Upper lobe of left lung (tissue), 6 donors: ENCODE results near the gene PALLD. TPM values are rescaled to one million over a fixed set of nuclear protein-coding genes. Genes with fewer than 3 reads are reported as not detected.

Experiments
- ATAC-seq, 2 donors: fragments of 200-7000 bp; cut with Tn5 transposase; one replicate each; pipeline ENCODE4 v1.9.1; 2022; ENCODE audit warnings: mild to moderate bottlenecking in 2 of 2, moderate library complexity in 2 of 2; ENCODE audit not compliant: low FRiP score in 2 of 2
- DNase-seq, 2 donors: peaks; one replicate each; pipeline ENCODE4 v3.0.0-alpha.2; 2019 to 2020
- H3K27ac ChIP-seq, 4 donors: fragments of 200-600 bp; sonication (generic); one replicate each; pipeline ENCODE4 v1.5.1; 2016 to 2019
- H3K27me3 ChIP-seq, 4 donors: fragments of 200-600 bp; sonication (generic); one replicate each; pipeline ENCODE4 v1.5.1; 2017 to 2019
- H3K36me3 ChIP-seq, 4 donors: fragments of 200-600 bp; sonication (generic); one replicate each; pipeline ENCODE4 v1.5.1; 2016 to 2019
- H3K4me1 ChIP-seq, 4 donors: fragments of 200-600 bp; sonication (generic); one replicate each; pipeline ENCODE4 v1.5.1; 2018 to 2019
- H3K4me3 ChIP-seq, 4 donors: fragments of 200-600 bp; sonication (generic); one replicate each; pipeline ENCODE4 v1.5.1; 2017 to 2019; ENCODE audit warnings: mild to moderate bottlenecking in 2 of 4, moderate library complexity in 1 of 4
- H3K9me3 ChIP-seq, 4 donors: fragments of 200-600 bp; sonication (generic); one replicate each; pipeline ENCODE4 v1.5.1; 2018 to 2019
- CTCF ChIP-seq, 6 experiments: fragments of 450-650 bp in 4 of 6; fragments of 200-600 bp in 2 of 6; sonication (generic) in 2 of 6; IDR thresholded peaks; one replicate each; pipeline ENCODE4 v1.5.1; 2016 to 2019; ENCODE audit warnings: antibody characterized with exemption in 6 of 6
- EP300 ChIP-seq, 4 donors: sonication (generic); formaldehyde crosslinking; IDR thresholded peaks; one replicate each; pipeline ENCODE4 v1.5.1; 2017; ENCODE audit warnings: antibody characterized with exemption in 4 of 4, control low read depth in 2 of 4
- POLR2A ChIP-seq, 4 donors: fragments of 450-650 bp; IDR thresholded peaks; one replicate each; pipeline ENCODE4 v1.5.1; 2016 to 2017; ENCODE audit warnings: antibody characterized with exemption in 4 of 4, mild to moderate bottlenecking in 2 of 4
- POLR2AphosphoS5 ChIP-seq, 2 donors: sonication (generic); formaldehyde crosslinking; IDR thresholded peaks; one replicate each; pipeline ENCODE4 v1.5.1; 2017; ENCODE audit warnings: antibody characterized with exemption in 2 of 2
- WGBS, 2 donors: methylation state at CpG; one replicate each; pipeline ENCODE4 v1.1.5; 2017 to 2018; 5-methylcytosine and 5-hydroxymethylcytosine counted together
- total RNA-seq, 6 donors: library from RNA; depleted of rRNA in 4 of 6; stranded (reverse); fragments of >200 nt in 4 of 6; gene quantifications; one replicate each; pipeline versions ENCODE4 v1.1.0 to v1.2.1, GENCODE V29; 2016 to 2021
- donor health status: DM: no; HTN: no; CAD: no; lungs with moderate emphysema.
- donor health status: DM: no; HTN: yes; CAD: no; lungs with severe emphysema.

PALLD gene
- total RNA-seq, 6 donors from 2014 or later: 63.9 to 175 (median 134) TPM

- TF ChIP-seq POLR2A (IDR thresholded peaks at IDR 0.05) (no peak), POLR2AphosphoS5 (IDR thresholded peaks at IDR 0.05) (no peak), EP300 (IDR thresholded peaks at IDR 0.05) (no peak), CTCF (IDR thresholded peaks at IDR 0.05) (no peak)
- WGBS, 2 donors: 51 to 67% methylated on average over 6 of the region's 6 CpGs
Observed at GRCh38 chr4:168610911-168611530, 114.2 kb downstream of the PALLD start.

GRCh38 chr4:168612450-168613135 lies 115.7 kb downstream of the PALLD start:
- Histone ChIP-seq H3K9me3 (no peaks in the 10 kb centered on the region), H3K27ac (no peak overlapping the region)
- peak in 1 of 2 donors; percentile 12 for ATAC-seq

More at GRCh38 chr4:168610911-168611530, 114.2 kb downstream of the PALLD start:
- H3K4me3 ChIP-seq: no peak overlapping the region
- no peaks in the 10 kb centered on the region for H3K27me3 ChIP-seq
- ATAC-seq (no peak), DNase-seq (no peak)
- no peaks in the 10 kb centered on the region for H3K4me1 ChIP-seq
- no peak overlapping the region for H3K27ac ChIP-seq
- H3K36me3 ChIP-seq: no peaks in the 10 kb centered on the region
- H3K9me3 ChIP-seq: no peaks in the 10 kb centered on the region

GRCh38 chr4:168613869-168614268 lies 117.0 kb downstream of the PALLD start:
- H3K9me3 ChIP-seq: no peaks in the 10 kb centered on the region
- H3K27me3 ChIP-seq: no peaks in the 10 kb centered on the region
- TF ChIP-seq POLR2A (IDR thresholded peaks at IDR 0.05) (no peak), CTCF (IDR thresholded peaks at IDR 0.05) (no peak), POLR2AphosphoS5 (IDR thresholded peaks at IDR 0.05) (no peak), EP300 (IDR thresholded peaks at IDR 0.05) (no peak)
- H3K27ac ChIP-seq: no peak overlapping the region
- ATAC-seq (no peak), DNase-seq (no peak)
- no peaks in the 10 kb centered on the region for H3K36me3 ChIP-seq
- WGBS, 2 donors: 85 to 92% methylated on average over 5 of the region's 5 CpGs
- no peak overlapping the region for H3K4me3 ChIP-seq
- H3K4me1 ChIP-seq: no peaks in the 10 kb centered on the region

More at GRCh38 chr4:168612450-168613135, 115.7 kb downstream of the PALLD start:
- WGBS, 2 donors: 80 to 81% methylated on average over 4 of the region's 4 CpGs
- Histone ChIP-seq H3K27me3 (no peaks in the 10 kb centered on the region), H3K4me1 (no peaks in the 10 kb centered on the region), H3K4me3 (no peak overlapping the region), H3K36me3 (no peaks in the 10 kb centered on the region)
- TF ChIP-seq CTCF (IDR thresholded peaks at IDR 0.05) (no peak), POLR2AphosphoS5 (IDR thresholded peaks at IDR 0.05) (no peak), POLR2A (IDR thresholded peaks at IDR 0.05) (no peak), EP300 (IDR thresholded peaks at IDR 0.05) (no peak)
- no peak for DNase-seq

- Histone ChIP-seq H3K27me3 (no peaks in the 10 kb centered on the region), H3K9me3 (no peaks in the 10 kb centered on the region), H3K36me3 (no peaks in the 10 kb centered on the region), H3K27ac (no peak overlapping the region), H3K4me3 (no peak overlapping the region), H3K4me1 (no peaks in the 10 kb centered on the region)
- 90 to 94% methylated on average over 4 of the region's 4 CpGs for WGBS, 2 donors
- DNase-seq (no peak), ATAC-seq (no peak)
- TF ChIP-seq EP300 (IDR thresholded peaks at IDR 0.05): no peak
- no peak for TF ChIP-seq POLR2AphosphoS5 (IDR thresholded peaks at IDR 0.05)
- TF ChIP-seq CTCF (IDR thresholded peaks at IDR 0.05): no peak
- no peak for TF ChIP-seq POLR2A (IDR thresholded peaks at IDR 0.05)
Observed at GRCh38 chr4:168614281-168615057, 117.6 kb downstream of the PALLD start.
